Upper lobe of left lung (tissue), 4 donors: ENCODE results near the gene ARHGEF19.

ENCODE experiments used
- EP300 ChIP-seq, 4 donors: sonication (generic); formaldehyde crosslinking; IDR thresholded peaks; one replicate each; pipeline ENCODE4 v1.5.1; 2017; ENCODE audit warnings: antibody characterized with exemption in 4 of 4, control low read depth in 2 of 4
- POLR2AphosphoS5 ChIP-seq, 2 donors: sonication (generic); formaldehyde crosslinking; IDR thresholded peaks; one replicate each; pipeline ENCODE4 v1.5.1; 2017; ENCODE audit warnings: antibody characterized with exemption in 2 of 2
- TF ChIP-seq, protein P1 (sequence below), 6 experiments: fragments of 450-650 bp in 4 of 6; fragments of 200-600 bp in 2 of 6; sonication (generic) in 2 of 6; IDR thresholded peaks; one replicate each; pipeline ENCODE4 v1.5.1; 2016 to 2019; ENCODE audit warnings: antibody characterized with exemption in 6 of 6

DNA sequence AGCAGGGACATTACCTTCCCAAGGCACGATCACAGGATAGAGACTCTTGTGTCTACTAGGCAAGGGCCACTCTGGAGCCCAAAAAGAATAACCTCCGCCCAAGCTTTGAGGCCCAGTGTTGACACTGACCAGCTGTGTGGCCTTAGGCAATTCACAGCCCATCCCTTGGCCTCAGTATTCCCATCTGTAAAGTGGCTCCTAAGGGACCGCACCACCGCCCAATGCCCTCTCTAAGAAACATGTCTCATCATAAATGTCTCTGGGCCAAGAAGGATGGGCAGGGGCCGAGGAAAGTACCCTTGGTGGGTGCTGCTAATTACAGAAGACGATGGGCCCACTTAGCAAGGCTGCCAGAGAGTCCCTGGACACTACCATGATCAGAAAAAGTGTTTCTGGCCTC lies 628 bp downstream of the ARHGEF19 start:
- TF ChIP-seq POLR2AphosphoS5 (IDR thresholded peaks at IDR 0.05): no peak
- TF ChIP-seq, protein P1, sequence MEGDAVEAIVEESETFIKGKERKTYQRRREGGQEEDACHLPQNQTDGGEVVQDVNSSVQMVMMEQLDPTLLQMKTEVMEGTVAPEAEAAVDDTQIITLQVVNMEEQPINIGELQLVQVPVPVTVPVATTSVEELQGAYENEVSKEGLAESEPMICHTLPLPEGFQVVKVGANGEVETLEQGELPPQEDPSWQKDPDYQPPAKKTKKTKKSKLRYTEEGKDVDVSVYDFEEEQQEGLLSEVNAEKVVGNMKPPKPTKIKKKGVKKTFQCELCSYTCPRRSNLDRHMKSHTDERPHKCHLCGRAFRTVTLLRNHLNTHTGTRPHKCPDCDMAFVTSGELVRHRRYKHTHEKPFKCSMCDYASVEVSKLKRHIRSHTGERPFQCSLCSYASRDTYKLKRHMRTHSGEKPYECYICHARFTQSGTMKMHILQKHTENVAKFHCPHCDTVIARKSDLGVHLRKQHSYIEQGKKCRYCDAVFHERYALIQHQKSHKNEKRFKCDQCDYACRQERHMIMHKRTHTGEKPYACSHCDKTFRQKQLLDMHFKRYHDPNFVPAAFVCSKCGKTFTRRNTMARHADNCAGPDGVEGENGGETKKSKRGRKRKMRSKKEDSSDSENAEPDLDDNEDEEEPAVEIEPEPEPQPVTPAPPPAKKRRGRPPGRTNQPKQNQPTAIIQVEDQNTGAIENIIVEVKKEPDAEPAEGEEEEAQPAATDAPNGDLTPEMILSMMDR (IDR thresholded peaks at IDR 0.05): no peak
- no peak for TF ChIP-seq EP300 (IDR thresholded peaks at IDR 0.05)
